GM12864 (cell line): ENCODE results near the gene EYS.
A peak's percentile ranks its signal among the peaks of the same experiment; 100 is the strongest.
"Not testable (repeated sequence)": the region's sequence is repeated elsewhere in the genome, so short reads cannot be mapped to it uniquely, and the experiment has no call there.

Experiments
- DNase-seq: peaks from one replicate; pipeline ENCODE4 v3.0.0-alpha.2; 2011; ENCODE audit warnings: low read depth
- H3K4me3 ChIP-seq: 2 replicates; pipeline ENCODE4 v1.5.1; 2011; ENCODE audit warnings: mild to moderate bottlenecking, low read depth, low read length, control low read depth
- CTCF ChIP-seq: IDR thresholded peaks from 2 replicates; pipeline ENCODE4 v1.5.1; 2011; ENCODE audit warnings: low read depth, mild to moderate bottlenecking, moderate library complexity, low read length, control low read depth, inconsistent platforms; ENCODE audit errors: missing control alignments

The EYS gene

GRCh38 chr6:64034910-64035655 is 1671.9 kb downstream of the EYS start:
- no peak overlapping the region for H3K4me3 ChIP-seq
- no peak for TF ChIP-seq CTCF
- no peak for DNase-seq

GRCh38 chr6:64034291-64034690 is 1672.7 kb downstream of the EYS start:
- TF ChIP-seq CTCF = no peak
- no peak overlapping the region for H3K4me3 ChIP-seq
- no peak for DNase-seq

GRCh38 chr6:64030950-64031618 is 1675.9 kb downstream of the EYS start:
- not testable (repeated sequence) for DNase-seq, H3K4me3 ChIP-seq

- TF ChIP-seq CTCF = no peak
- DNase-seq = no peak
- no peak overlapping the region for H3K4me3 ChIP-seq
Observed at GRCh38 chr6:64023693-64024092, 1683.3 kb downstream of the EYS start.

- TF ChIP-seq CTCF = no peak
- DNase-seq = no peak
- no peak overlapping the region for H3K4me3 ChIP-seq
Observed at GRCh38 chr6:64014595-64014994, 1692.4 kb downstream of the EYS start.

GRCh38 chr6:64013011-64013410 is 1694.0 kb downstream of the EYS start:
- TF ChIP-seq CTCF = no peak
- no peak for DNase-seq
- H3K4me3 ChIP-seq = no peak overlapping the region

- DNase-seq = no peak
- H3K4me3 ChIP-seq = no peak overlapping the region
- TF ChIP-seq CTCF = peak; percentile 51
Observed at GRCh38 chr6:64012351-64013001, 1694.5 kb downstream of the EYS start.
